HepG2 (cell line): ENCODE data around the gene SKIC2. TPM values are rescaled to one million over a fixed set of nuclear protein-coding genes. Genes with fewer than 3 reads are reported as not detected.
A peak's percentile ranks its signal among the peaks of the same experiment; 100 is the strongest.

Experiments used
- ATF5 ChIP-seq: sonication (generic); formaldehyde crosslinking; IDR thresholded peaks from 2 replicates; pipeline ENCODE4 v1.4.0; 2020; ENCODE audit warnings: mild to moderate bottlenecking, low read depth, missing genetic modification reagents
- CBX1 ChIP-seq: IDR thresholded peaks from one replicate; pipeline ENCODE4 v1.6.1; 2016; ENCODE audit warnings: antibody characterized with exemption, low read depth
- CREM ChIP-seq, 2 experiments: sonication (generic) in 1 of 2; formaldehyde crosslinking in 1 of 2; IDR thresholded peaks; 2 replicates each; pipeline versions ENCODE4 v1.4.0 to v1.6.1; 2016 to 2020; ENCODE audit warnings: antibody characterized with exemption in 1 of 2, mild to moderate bottlenecking in 1 of 2, missing genetic modification reagents in 1 of 2
- FOXA1 ChIP-seq, 2 experiments: fragments of 450-650 bp in 1 of 2; sonication (generic) in 1 of 2; formaldehyde crosslinking in 1 of 2; IDR thresholded peaks; 2 replicates each; pipeline versions ENCODE4 v1.4.0 to v1.6.1; 2016 to 2020; ENCODE audit warnings: missing genetic modification reagents in 1 of 2
- HMGA1 ChIP-seq: sonication (generic); formaldehyde crosslinking; conservative IDR thresholded peaks from 2 replicates; pipeline ENCODE4 v1.4.0; 2020; ENCODE audit warnings: missing genetic modification reagents
- HOXA9 ChIP-seq: sonication (generic); formaldehyde crosslinking; IDR thresholded peaks from 2 replicates; pipeline ENCODE4 v1.8.1; 2022; ENCODE audit warnings: missing genetic modification reagents, mild to moderate bottlenecking, moderate library complexity, borderline replicate concordance
- MIXL1 ChIP-seq: IDR thresholded peaks from 2 replicates; pipeline ENCODE4 v1.6.1; 2016
- NR2F2 ChIP-seq: IDR thresholded peaks from 2 replicates; pipeline ENCODE4 v1.6.1; 2012; ENCODE audit warnings: low read depth, inconsistent platforms, borderline replicate concordance
- NR3C1 ChIP-seq: sonication (generic); formaldehyde crosslinking; IDR thresholded peaks from 2 replicates; pipeline ENCODE4 v1.4.0; 2020; ENCODE audit warnings: missing genetic modification reagents
- REPIN1 ChIP-seq: sonication (generic); formaldehyde crosslinking; IDR thresholded peaks from 2 replicates; pipeline ENCODE4 v1.8.0; 2022; ENCODE audit warnings: missing genetic modification reagents, low read depth, mild to moderate bottlenecking, borderline replicate concordance
- RFX5 ChIP-seq: IDR thresholded peaks from 2 replicates; pipeline ENCODE4 v1.6.1; 2011; ENCODE audit warnings: low read depth, low read length, improper control_type of control experiment
- SCMH1 ChIP-seq: sonication (generic); formaldehyde crosslinking; IDR thresholded peaks from 2 replicates; pipeline ENCODE4 v1.9.0; 2021; ENCODE audit warnings: missing genetic modification reagents, mild to moderate bottlenecking, borderline replicate concordance
- ZBTB3 ChIP-seq: sonication (generic); formaldehyde crosslinking; IDR thresholded peaks from 2 replicates; pipeline ENCODE4 v1.4.0; 2020; ENCODE audit warnings: low read depth, mild to moderate bottlenecking, moderate library complexity, missing genetic modification reagents, borderline replicate concordance
- ZNF333 ChIP-seq: sonication (generic); formaldehyde crosslinking; IDR thresholded peaks from 2 replicates; pipeline ENCODE4 v1.4.0; 2020; ENCODE audit warnings: mild to moderate bottlenecking, missing genetic modification reagents, borderline replicate concordance
- ZNF550 ChIP-seq: sonication (generic); formaldehyde crosslinking; IDR thresholded peaks from 2 replicates; pipeline ENCODE4 v1.4.0; 2020; ENCODE audit warnings: mild to moderate bottlenecking, missing genetic modification reagents, borderline replicate concordance
- ZNF598 ChIP-seq: sonication (generic); formaldehyde crosslinking; IDR thresholded peaks from 2 replicates; pipeline ENCODE4 v1.5.1; 2020; ENCODE audit warnings: mild to moderate bottlenecking, missing genetic modification reagents, borderline replicate concordance
- ZNF646 ChIP-seq: sonication (generic); formaldehyde crosslinking; IDR thresholded peaks from 2 replicates; pipeline ENCODE4 v1.9.0; 2021; ENCODE audit warnings: mild to moderate bottlenecking, missing genetic modification reagents
- ZNF878 ChIP-seq: sonication (generic); formaldehyde crosslinking; IDR thresholded peaks from 2 replicates; pipeline ENCODE4 v1.8.1; 2023; ENCODE audit warnings: mild to moderate bottlenecking, missing genetic modification reagents, moderate library complexity
- ZNF879 ChIP-seq: sonication (generic); formaldehyde crosslinking; IDR thresholded peaks from 2 replicates; pipeline ENCODE4 v1.8.1; 2023; ENCODE audit warnings: missing genetic modification reagents
- ZUFSP ChIP-seq: sonication (generic); formaldehyde crosslinking; IDR thresholded peaks from 2 replicates; pipeline ENCODE4 v1.9.0; 2021; ENCODE audit warnings: missing genetic modification reagents, mild to moderate bottlenecking, borderline replicate concordance
- polyA plus RNA-seq, 8 experiments: library from polyadenylated mRNA; depleted of rRNA in 3 of 8; stranded (reverse) in 7 of 8; unstranded in 1 of 8; fragments of >200 nt; fragmentation: Illumina TruSeq in 4 of 8; extraction: Trizol in 4 of 8; gene quantifications; 2 replicates each; pipeline versions ENCODE4 v1.2.1 to v1.2.3, GENCODE V29; 2011 to 2016; ENCODE audit warnings: low read depth in 4 of 8, missing spikeins in 1 of 8, mixed read lengths in 1 of 8; ENCODE audit not compliant: insufficient read depth in 1 of 8
- total RNA-seq, 5 experiments: library from RNA; depleted of rRNA; stranded (reverse); fragments of >200 nt; fragmentation: Illumina TruSeq; extraction: Trizol; gene quantifications; 2 replicates each; pipeline ENCODE4 v1.2.3, GENCODE V29; 2016; ENCODE audit warnings: low read depth in 1 of 5

The SKIC2 gene
- total and polyA plus RNA-seq, 2 of the 13 experiments (the other 11 are each of a cell fraction or from before 2014, with no cell fraction given), result 67.1 to 68.4 TPM

- TF ChIP-seq HOXA9 (CRISPR knock-in tag) (no peak), ZNF878 (CRISPR knock-in tag) (0 out of 2 replicates have a peak, but pooled peaks have one; percentile 36), NR3C1 (CRISPR knock-in tag) (0 out of 2 replicates have a peak, but pooled peaks have one; percentile 24), ZNF879 (CRISPR knock-in tag) (no peak), ZUFSP (no peak), CBX1 (peak; percentile 67), ZNF333 (CRISPR knock-in tag) (peak; percentile 89), ZNF646 (CRISPR knock-in tag) (no peak), MIXL1 (CRISPR knock-in tag) (peak; percentile 95), FOXA1 (IDR thresholded peaks at IDR 0.05) (peak; percentile 75), FOXA1 (CRISPR knock-in tag; IDR thresholded peaks at IDR 0.05) (peak; percentile 96), ZNF598 (0 out of 2 replicates have a peak, but pooled peaks have one; percentile 79), ZNF550 (CRISPR knock-in tag) (no peak), HMGA1 (no peak), ATF5 (CRISPR knock-in tag) (no peak), ZBTB3 (peak; percentile 63; the same call in 1 of the 2 replicates), REPIN1 (CRISPR knock-in tag) (peak; percentile 91), CREM (IDR thresholded peaks at IDR 0.05) (peak; percentile 92), CREM (CRISPR knock-in tag; IDR thresholded peaks at IDR 0.05) (no peak), SCMH1 (CRISPR knock-in tag) (no peak), RFX5 (no peak), NR2F2 (peak; percentile 90)
Observed at GRCh38 chr6:31945507-31946369, 13.2 kb upstream of the SKIC2 start, which contains the start of gene CFB (continued).
